GM12874 (cell line): Measurements from ENCODE around the gene SYAP1.

Source experiments
- CTCF ChIP-seq: IDR thresholded peaks from 2 replicates; pipeline ENCODE4 v1.5.1; 2011; ENCODE audit warnings: low read depth, mild to moderate bottlenecking, control low read depth, low read length, moderate library complexity; ENCODE audit not compliant: insufficient read depth

Gene SYAP1

DNA sequence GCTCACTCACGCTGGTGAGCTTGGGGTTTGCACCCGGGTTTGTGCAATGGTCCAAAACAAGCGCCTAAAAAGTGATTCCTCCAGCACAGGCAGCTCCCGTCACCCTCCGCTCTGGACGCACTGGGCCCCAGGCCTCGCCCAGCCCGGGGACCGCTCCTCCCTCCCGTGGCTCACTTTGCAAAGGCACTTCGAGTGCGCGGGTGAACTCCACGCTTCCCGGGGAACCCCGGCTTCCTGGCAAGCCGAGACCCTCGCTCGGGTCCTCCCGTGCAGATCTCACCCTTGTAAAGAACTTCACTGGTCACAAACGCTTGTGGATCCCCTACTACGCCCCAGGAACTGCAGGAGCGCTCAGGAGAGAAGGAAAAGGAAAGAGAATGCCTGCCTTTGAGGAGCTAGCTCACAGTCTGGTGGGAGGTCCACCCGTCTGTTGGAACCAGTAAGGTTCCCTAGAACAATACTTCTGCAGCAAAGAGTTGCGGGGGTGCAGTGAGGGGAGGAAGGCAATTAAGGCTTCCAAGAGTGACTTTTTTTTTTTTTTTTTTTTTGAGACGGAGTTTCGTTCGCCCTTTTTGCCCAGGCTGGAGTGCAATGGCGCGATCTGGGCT, 6.8 kb upstream of the SYAP1 start, which contains the start of gene CTPS2:
CTPS2 (minus strand) TSS at position 122 of the 608 bp plus-strand sequence. CDS start 9,767 bp downstream, outside the sequence.
- no peak for TF ChIP-seq CTCF

GRCh38 chrX:16714504-16714903, 4.9 kb upstream of the SYAP1 start:
- TF ChIP-seq CTCF = no peak

DNA sequence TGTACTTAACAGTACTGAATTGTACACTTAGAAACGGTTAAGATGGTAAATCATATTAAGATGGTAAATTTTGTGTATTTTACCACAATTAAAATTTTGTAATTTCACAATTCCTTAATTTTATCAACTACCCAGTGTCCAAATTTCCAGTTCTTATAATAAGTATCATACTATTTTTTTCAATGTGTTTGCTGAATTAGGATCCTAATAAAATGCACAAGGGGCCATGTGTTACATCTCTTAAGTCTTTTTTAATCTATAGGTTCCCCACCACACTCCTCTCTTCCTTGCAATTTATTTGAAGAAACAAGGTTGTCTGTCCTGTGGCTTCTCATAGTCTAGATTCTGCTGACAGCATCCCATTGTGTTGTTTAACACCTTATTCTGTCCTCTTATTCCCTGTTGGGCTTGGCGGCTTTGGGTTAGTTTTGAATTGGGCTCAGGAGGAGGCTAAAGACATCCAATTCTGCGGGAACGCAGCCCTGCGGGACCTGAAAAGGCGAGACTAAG, 533 bp upstream of the SYAP1 start:
- no peak for TF ChIP-seq CTCF

- TF ChIP-seq CTCF = no peak
Measured at GRCh38 chrX:16722481-16722880, 3.1 kb downstream of the SYAP1 start.

- TF ChIP-seq CTCF = no peak
Measured at GRCh38 chrX:16725072-16725471, 5.7 kb downstream of the SYAP1 start.

GRCh38 chrX:16727637-16728036, 8.2 kb downstream of the SYAP1 start:
- no peak for TF ChIP-seq CTCF

DNA sequence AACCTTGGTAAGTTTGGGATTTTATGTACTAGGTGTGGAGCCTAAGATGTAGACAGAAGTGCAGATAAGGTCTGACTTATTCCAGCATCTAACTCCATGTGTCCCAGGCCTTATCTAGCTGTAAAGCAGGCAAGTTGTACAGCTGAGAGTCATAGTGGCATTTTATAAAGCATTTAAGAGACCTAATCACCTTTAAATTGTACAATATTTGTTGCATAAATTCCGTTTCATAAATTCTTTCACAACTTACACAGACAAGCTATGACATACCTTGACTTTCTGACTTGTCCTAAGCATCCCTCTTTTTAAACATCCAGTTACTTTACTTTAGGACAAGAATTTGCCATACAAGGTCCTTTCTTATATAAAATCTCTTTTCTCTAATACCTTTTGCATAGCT, 11.0 kb downstream of the SYAP1 start:
- no peak for TF ChIP-seq CTCF

DNA sequence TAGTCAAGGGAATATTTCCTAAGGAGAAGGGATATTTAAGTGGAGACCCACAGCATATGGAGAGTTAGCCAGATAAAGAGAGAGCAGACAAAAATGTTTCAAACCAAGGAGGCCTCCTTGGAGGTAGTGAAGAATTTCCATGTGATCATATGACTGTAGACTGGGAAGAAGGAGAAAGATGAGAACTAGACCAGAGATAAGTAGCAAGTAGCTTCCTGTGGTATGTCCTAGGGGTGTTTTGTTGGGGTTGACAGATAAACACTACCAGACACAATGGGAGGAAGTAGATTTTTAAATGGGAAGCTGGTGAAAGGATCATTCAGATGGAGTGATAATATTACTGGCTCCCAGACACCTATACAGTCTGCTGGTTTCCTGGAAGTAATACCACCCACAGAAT, 13.6 kb downstream of the SYAP1 start:
- TF ChIP-seq CTCF = no peak
